MM.1S (cell line): ENCODE measurements around the gene MAP3K3.

Source experiments
- EZH2 ChIP-seq: fragments of 300-600 bp; sonication (generic); optimal IDR thresholded peaks from 2 replicates; pipeline ENCODE3; 2017; ENCODE audit warnings: low read depth, mild to moderate bottlenecking, antibody characterized with exemption, low read length, mixed read lengths
- TF ChIP-seq, protein P1 (sequence below): fragments of 300-600 bp; sonication (generic); IDR thresholded peaks from 2 replicates; pipeline ENCODE4 v1.5.1; 2016; ENCODE audit warnings: antibody characterized with exemption, low read length, mixed read lengths

DNA sequence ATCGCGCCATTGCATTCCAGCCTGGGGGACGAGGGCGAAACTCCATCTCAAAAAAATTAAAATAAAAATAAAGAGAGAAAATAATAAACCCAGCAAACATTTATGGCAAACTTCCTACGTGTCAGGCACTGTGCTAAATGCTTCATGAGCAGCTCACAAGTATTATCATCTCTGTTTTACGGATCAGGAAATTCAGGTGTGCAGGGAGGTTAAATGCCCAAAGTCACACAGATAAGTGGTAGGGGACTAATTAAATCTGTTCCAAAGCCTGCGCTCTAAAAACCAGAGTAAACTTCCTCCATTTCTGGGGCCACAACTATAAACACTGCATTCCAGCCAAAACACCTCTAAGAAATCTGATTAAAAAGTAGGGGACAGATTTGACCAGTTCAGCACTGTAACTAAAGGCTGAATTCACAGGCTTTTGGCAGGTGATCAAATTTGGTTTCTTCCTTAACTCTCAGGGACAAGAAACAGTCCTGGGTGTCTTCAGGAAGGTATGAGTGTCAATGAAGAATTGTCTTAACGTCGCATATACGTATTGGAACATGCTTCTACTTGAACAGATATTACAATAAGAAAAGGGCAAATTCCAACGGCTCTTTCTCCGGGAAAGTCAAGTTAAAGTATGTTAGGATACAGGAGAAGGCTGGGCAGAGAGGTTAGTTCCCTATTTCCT lies 118.4 kb downstream of the MAP3K3 start:
- TF ChIP-seq, protein P1, sequence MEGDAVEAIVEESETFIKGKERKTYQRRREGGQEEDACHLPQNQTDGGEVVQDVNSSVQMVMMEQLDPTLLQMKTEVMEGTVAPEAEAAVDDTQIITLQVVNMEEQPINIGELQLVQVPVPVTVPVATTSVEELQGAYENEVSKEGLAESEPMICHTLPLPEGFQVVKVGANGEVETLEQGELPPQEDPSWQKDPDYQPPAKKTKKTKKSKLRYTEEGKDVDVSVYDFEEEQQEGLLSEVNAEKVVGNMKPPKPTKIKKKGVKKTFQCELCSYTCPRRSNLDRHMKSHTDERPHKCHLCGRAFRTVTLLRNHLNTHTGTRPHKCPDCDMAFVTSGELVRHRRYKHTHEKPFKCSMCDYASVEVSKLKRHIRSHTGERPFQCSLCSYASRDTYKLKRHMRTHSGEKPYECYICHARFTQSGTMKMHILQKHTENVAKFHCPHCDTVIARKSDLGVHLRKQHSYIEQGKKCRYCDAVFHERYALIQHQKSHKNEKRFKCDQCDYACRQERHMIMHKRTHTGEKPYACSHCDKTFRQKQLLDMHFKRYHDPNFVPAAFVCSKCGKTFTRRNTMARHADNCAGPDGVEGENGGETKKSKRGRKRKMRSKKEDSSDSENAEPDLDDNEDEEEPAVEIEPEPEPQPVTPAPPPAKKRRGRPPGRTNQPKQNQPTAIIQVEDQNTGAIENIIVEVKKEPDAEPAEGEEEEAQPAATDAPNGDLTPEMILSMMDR: no peak
- no peak for TF ChIP-seq EZH2
